Activated CD8-positive, alpha-beta memory T cell treated with anti-CD3 and anti-CD28 coated beads for 48 hours (primary cell): ENCODE data around the gene GABRG3.

ENCODE experiments used
- DNase-seq, 3 experiments: peaks; one replicate each; pipeline ENCODE4 v3.0.0-alpha.2; 2020; ENCODE audit warnings: low read depth in 2 of 3, low spot score in 2 of 3

Gene GABRG3

DNA sequence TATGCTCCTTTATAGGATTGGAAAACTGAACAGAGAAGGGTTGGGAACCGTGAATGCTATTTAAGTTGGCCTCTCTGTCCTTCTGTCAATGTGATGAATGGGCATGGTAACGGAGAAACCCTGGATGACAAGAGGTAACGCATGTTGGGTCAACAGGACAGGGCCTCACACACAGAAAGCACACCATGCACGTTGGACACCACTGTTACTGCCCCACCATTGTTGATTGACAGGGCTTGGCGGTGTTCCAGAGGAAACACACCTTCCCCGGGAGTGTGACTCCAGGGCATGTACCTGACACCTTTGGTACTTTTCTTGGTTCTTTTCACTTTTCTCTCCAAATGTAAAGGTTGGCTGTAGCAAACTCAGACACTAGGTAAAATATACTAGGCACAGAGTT is 579.7 kb downstream of the GABRG3 start:
- no peak for DNase-seq

DNA sequence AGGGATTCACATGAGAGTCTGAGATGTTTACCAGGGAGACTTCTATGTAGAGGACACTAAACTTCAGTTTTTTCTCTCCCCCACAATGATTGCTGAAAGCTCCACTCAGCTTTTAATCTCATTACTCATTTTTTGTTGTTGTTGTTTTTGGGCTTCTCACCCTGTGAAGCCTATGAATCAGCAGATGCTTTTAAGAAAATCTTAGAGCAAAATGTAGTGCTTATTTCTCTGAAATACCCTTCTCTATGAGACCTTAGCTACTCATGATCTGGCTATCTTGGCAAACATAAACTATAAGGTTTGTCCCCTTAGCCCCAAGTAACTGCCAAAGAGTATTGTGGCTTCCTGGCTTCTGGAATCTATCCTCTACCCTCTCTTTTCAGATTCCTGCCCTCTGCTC is 590.8 kb downstream of the GABRG3 start:
- no peak for DNase-seq

DNA sequence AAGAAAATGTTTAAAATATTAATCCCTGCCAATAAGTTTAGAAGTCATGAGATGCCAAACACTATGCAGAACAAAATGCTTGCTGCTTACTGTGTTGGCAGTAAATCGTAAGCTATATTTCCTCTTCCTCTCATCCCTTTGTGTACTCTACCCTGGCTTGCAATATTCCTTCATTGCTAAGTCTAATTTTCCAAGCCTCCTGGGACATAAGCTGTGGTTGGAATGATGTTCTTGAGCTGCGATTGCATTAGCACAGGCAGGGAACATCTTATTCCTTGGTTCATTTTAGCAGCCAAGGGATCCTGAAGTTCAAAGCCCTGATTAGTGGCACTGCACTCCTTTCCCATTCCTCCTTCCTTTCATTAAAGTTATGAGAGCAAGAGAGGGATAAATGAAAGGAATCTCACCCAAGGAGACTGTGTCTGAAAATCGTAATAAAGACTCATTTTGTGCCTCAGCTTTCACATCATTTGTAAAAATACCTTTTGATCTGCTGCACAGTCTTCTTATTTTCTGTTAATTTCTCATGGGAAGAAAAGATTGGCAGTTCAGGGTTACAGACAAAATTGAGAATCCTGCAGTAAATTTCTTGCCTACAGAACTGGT is 592.9 kb downstream of the GABRG3 start:
- no peak for DNase-seq

DNA sequence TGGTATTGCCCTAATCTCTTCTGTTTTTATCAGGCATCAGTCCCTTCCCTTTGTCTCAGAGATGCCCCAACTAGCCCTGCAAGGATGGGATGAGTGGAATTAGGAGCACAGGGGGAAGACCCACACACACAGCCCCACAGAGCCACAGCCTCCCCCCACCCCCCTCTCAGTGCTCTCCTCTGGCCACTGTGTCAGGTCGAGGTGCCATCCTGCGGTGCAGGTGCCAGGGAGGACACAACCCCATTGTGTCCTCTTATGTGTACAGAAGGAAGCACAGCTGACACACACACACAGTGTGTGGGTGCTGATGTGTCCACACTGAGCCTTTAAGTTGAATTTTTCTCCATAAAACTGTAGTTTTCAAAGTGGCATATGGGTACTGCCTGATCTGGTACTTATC is 593.7 kb downstream of the GABRG3 start:
- DNase-seq = no peak

DNA sequence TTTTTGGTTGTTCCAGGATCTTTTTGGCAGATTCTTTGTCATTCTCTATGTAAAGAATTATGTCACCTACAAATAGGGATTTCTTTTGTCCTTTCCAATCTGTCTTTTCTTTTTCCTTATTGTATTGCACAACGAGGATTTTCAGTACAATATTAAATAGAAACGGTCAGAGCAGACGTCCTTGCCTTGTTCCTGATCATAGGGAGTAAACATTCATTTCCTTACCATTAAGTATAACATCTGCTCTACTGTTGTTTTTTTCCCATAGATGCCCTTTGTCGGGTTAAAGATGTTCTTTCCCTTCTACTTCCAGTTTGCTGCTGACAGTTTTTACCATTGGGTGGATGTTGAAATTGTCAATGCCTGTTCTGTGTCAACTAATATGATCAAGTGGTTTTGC is 599.8 kb downstream of the GABRG3 start:
- no peak for DNase-seq

DNA sequence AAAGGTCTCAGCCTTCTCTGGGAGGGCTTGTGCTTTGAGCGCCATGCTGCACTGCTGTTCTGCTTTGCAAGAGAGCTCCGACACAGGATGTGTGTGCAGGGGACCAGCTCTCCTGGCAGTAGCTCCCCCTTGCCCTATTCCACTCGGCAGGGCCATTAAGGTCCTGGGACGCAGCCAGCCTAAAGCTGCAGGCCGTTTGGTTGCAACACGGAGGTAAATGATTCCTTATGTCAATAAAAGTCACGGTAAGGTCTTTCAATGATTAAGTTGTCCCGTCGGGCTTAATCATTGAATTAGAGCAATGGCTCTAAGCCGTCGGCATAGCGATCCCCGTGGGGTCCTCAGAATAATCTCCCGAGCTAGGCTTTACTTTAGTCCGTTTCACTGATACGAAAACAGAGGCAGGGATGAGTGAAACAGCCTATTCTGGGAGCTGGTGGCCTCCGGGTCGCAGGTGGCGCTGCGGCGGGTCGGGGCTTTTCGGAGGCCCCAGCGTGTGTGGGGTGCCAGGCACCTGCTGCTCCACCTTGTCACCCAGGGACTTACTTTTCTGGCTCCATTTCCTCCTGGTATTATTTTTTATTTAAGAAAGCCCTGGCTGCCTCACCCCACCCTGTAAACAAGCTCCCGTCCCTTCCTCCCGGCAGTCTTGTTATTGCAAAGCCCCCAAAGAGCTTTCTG is 603.0 kb downstream of the GABRG3 start:
- no peak for DNase-seq

DNA sequence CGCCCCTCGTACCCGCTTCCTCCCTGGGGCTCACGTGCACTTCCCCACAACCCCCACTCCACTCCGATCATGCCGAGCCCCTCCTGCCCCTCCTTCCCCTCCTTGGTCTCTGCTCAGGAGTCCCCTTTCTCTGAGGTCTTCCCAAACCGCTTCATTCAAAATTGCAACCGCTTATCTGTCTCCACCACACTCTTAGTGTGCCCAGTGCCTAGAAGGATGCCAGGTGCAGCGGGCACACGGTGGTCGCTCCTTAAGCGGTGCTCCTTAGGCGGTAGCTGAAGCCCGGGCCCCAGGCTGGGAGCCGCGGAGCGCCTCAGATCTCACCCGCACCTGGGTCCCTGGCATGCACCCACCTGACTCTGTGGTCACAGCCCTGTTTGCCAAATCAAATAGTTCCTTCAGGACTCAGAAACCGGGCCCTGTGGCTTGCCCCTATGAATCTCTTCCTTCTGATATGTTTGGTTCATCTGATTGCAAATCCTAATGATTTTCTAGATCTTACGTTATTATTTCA is 603.6 kb downstream of the GABRG3 start:
- no peak for DNase-seq

DNA sequence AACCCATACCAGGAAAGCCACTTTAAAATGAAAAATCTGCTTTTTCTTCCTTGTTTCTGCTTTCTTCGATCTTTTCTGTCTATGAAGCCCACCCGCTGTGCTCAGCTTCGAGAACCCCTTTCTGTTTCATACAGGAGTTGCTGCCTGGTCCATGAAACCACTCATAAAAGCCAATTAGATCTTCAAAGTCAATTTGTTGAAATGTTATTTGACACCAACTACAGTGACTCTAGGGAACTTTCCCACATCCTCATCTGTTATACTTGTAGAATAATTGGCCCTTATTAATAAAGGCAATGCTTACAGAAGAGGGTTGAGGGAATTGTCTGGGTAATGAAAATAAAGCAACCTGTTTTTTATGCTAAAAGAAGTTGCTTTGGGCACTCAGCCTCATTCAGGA is 604.5 kb downstream of the GABRG3 start:
- no peak for DNase-seq

DNA sequence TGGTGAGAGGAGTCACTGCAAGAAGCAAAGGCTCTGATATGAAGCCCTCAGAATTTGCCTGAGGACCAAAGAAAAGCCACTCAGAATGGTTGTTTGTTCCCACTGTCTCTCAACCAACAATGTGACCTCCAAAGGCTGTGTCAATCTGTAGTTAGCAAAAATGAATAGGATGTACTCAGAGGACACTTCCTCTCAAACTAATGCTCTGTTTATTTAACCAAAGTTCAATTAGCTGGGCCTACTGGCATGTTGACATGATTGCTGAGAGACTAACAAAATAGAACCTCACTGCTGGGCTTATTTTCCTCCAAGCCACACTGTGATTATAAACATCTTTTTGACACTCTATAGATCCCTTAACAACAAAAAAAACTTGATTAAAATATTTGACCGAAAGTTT is 605.6 kb downstream of the GABRG3 start:
- DNase-seq = no peak

DNA sequence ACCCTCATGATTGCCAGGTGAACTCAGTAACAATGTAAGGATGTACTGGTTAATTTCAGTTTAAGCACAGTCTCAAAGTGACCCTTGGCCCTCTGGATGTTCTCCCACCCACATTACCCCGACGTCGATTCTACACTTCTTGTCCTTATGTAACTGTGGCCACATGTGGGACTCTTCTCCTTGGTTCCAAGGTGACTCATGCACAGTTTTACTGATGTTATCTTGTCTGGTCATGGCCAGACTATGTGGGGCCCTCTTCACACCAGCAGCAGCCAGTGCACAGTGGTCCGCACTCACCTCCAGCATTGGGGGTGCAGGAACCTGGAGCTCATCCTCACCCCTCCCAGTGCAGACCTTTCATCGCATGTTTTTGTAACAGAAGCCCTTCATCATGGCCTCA is 608.8 kb downstream of the GABRG3 start:
- DNase-seq = no peak

DNA sequence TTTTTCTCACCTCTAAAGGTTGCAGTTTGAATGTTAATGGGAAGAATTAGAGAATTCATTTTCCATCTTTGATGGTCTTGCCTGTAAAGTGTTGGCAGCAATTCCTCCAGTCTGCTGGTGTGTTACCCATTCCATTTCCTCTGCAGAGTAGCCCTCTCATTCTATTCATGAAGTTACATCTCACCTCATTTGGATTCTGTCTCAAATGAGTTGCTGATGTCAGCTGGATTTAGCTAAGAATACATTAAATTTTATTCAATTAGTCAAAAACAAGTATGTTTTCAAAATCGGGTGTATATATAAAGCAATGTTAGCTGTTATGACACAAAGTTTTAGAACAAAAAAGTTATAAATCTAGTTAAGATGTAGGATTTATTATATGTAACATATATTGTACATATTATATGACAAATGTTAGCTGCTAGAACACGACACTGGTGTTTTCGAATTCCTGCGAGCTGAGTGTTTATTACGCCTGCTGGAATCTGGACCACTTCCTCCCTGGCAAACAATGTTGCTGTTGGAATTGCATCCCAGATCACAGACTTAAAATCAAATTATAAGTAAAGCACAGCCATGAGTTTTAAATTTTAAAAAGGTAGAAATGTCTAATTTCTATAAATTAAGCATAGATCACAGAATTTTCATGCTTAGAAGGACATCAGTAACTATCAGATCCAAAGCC is 611.9 kb downstream of the GABRG3 start:
- DNase-seq = no peak

DNA sequence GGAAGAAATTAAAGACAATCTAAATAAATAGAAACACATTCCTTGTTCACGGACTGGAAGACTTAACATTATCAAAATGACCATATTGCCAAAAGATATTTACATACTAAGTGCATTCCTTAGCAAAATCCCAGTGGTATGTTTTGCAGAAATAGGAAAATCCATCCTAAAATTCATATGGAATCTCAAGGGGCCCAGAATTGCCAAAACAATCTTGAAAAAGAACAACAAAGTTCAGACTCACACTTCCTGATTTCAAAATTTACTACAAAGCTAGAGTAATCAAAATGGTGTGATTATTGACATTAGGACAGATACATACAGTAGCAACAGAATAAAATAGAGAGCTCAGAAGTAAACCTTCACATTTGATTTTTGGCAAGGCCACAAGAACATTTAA is 612.7 kb downstream of the GABRG3 start:
- DNase-seq = no peak

DNA sequence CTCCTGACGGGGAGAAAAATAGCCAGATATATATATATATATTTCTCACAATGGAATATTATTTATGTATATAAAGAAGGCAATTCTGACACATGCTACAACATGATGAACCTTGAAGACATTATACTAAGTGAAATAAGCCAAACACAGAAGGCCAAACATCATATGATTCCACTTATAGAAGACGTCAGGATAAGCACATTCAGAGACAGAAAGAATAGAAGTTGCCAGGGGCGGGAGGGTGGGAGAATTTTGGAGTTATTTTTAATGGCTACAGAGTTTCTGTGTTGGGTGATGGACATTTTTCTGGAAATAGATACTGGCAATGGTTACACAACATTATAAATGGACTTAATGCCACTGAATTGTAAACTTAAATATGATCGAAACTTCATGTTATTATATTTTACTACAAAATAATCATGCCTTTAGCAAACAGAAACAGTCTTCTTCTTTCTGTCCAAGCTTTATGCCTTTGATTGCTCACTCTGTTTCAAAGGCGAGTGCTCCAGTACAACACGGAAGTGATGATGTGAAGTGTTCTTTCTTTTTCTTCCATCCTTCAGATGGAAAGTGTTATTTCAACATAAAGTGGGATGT is 614.2 kb downstream of the GABRG3 start:
- no peak for DNase-seq

DNA sequence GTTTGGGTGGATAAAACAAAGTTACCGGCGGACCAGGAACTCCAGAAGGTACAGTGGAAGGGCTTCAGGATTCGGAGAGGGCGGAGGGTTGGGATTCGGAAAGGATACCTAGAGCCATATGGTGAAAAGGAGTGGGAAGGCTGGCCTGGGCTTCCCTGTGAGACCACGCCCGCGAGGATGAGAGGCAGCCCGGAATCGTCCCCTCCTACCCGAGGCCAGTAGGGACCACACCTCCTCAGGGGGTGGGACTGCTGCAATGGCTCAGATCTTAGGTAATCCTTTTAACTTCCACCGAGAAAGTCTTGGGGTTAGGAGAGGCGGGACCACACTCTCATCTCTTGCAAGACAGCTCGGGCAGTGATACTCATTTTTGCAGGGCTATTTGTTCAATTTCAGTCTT is 616.8 kb downstream of the GABRG3 start:
- DNase-seq = no peak

DNA sequence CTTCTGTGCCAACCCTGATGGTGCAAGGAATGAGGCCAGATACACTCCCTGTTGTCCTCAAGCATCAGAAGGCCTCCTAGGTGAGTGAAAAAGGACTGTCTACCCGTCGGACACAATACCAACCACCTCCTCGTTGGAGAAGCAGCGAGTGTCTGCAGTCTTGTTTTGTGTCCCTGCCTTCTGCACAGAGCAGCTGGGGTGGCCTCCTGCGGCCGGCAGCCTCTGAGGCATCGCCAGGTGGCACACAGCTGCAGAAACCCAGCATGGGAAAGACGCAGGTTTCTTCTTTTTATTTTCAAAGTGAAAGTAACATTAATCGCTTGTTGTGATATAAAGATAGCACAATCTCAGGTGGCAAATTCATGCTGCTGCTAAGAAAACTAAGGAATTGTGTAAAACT is 618.3 kb downstream of the GABRG3 start:
- no peak for DNase-seq

DNA sequence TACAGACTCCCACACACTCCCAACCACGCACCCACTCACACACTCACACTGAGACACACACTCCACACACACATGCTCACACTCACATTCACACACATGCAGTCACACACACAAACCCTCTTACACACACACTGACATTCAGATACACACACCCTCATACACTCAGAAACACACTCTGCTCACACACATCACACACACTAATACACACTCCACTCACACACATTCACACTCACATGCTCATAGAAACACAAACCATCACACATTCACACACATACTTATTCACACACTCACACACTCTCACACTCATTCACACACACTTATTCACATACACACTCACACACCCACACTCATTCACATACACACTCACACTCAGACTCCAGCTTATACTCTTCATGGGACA is 618.8 kb downstream of the GABRG3 start:
- no peak for DNase-seq
